RWPE1 (cell line): ENCODE measurements around the gene ICOSLG.

ENCODE experiments used
- CTCF ChIA-PET: fragments of 350-600 bp; sonication (Branson Sonifier 250); formaldehyde crosslinking; extraction: SDS; loops from one replicate; lab custom pipeline; 2021; lab: Yijun Ruan, JAX
- POLR2A ChIA-PET: fragments of 400-600 bp; formaldehyde crosslinking; extraction: SDS; loops from one replicate; lab custom pipeline; 2020; ENCODE audit warnings: antibody characterized with exemption; ENCODE audit not compliant: low non-redundant PET; lab: Yijun Ruan, JAX
- DNase-seq: peaks from one replicate; pipeline ENCODE4 v3.0.0; 2012; ENCODE audit warnings: low spot score
- H3K27ac ChIP-seq: fragments of 450-650 bp; 2 replicates; pipeline ENCODE4 v1.5.1; 2017
- CTCF ChIP-seq: fragments of 450-650 bp; conservative IDR thresholded peaks from 2 replicates; pipeline ENCODE4 v1.5.1; 2017; ENCODE audit warnings: low read depth, mild to moderate bottlenecking

ICOSLG gene

GRCh38 chr21:44272284-44272858, 31.6 kb upstream of the ICOSLG start:
- DNase-seq, result no peak
- no peak overlapping the region for H3K27ac ChIP-seq
- POLR2A ChIA-PET, result no interaction called here
- CTCF ChIA-PET, result no interaction called here
- TF ChIP-seq CTCF, result no peak

DNA sequence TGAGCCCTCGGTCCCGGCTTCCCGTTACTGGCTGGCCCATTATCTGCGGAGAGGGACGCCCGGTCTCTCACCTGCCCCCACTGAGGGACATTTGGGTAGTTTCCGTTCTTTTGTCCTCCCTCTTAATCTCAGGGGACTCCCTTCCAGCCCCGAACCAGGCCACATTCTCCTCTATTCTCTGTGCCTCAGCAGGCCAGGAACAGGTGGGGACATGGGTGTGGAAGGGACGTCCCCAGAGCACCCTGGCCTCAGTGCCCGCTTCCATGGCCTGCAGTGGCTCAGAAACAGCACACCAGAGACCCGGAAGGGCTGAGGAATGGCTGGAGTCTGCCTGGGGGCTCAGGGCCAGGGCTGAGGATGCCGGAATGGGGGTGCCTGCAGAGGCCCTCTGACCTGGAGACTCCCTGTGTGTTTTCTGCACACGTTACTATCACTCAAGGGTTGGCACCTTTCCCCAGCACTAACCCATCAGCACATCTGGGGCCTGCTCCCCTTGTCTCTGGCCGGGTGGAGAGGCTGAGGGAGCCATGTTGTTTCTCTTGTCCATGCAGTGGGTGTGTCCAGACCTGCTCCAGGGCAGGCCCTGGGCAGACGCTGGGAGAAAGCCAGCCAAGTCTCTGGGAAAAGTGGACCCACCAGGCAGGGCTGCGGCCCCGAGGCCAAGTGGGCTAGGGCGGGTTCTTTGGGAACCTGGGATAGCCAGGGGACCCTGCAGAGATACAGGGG, 31.0 kb upstream of the ICOSLG start:
- ChIA-PET CTCF (no interaction called here), POLR2A (no interaction called here)
- DNase-seq, result no peak
- no peak for TF ChIP-seq CTCF
- no peak overlapping the region for H3K27ac ChIP-seq

DNA sequence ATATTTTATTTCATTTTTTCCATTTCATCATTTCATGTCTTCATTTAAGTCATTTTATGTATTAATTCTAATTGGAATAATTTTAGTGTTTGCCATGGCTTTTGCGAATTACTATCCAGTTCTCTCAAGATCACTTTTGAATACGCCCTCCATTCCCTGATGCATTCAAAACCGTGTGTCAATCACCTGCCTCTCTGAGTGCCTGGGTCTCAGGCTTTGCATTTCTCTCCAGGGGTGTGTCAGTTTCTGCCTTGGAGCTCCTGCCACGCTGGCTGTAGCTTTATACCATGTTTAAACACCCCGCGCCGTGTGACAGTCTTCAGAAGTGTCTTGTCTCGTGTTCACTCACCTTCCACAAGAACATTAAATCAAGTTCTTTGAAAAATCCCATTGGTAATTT, 28.3 kb upstream of the ICOSLG start:
- POLR2A ChIA-PET, result no interaction called here

DNA sequence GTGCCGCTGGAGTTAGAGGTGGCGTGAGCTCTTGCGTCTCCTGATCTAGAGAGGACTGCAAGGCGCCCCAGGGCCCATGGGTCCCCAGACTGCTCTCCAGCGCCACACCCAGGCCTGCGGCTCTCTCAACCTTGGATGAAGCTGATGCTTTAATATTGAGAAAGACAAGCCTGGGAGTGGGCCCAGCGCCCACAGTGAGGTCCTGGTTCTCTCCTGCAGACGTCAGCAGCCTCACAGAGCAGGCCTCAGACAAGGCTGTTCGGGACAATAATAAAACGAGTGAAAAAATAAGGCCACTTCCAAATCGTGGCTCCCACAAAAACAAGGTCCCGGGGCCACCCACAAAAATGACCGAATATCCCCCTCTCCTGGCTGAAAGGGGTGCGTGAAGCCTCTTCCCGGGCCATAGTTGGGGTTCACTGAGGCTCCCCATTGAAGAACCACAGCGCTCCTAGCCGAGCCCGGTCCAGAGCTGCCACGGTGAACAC, 27.0 kb upstream of the ICOSLG start:
- ChIA-PET POLR2A (no interaction called here), CTCF (interaction anchor here (0.6 to 1.2 kb wide), 2 partner anchors 9 to 31 kb away, joined by 4 to 5 read pairs; no protein-coding TSS in a partner anchor)
- 0 out of 2 replicates have a peak, but pooled peaks have one; percentile 8 for TF ChIP-seq CTCF
- H3K27ac ChIP-seq, result no peak overlapping the region
- DNase-seq, result no peak

More for the DNA sequence above, 28.3 kb upstream of the ICOSLG start:
- no peak for TF ChIP-seq CTCF
- H3K27ac ChIP-seq, result no peak overlapping the region
- no peak for DNase-seq
- CTCF ChIA-PET, result no interaction called here

DNA sequence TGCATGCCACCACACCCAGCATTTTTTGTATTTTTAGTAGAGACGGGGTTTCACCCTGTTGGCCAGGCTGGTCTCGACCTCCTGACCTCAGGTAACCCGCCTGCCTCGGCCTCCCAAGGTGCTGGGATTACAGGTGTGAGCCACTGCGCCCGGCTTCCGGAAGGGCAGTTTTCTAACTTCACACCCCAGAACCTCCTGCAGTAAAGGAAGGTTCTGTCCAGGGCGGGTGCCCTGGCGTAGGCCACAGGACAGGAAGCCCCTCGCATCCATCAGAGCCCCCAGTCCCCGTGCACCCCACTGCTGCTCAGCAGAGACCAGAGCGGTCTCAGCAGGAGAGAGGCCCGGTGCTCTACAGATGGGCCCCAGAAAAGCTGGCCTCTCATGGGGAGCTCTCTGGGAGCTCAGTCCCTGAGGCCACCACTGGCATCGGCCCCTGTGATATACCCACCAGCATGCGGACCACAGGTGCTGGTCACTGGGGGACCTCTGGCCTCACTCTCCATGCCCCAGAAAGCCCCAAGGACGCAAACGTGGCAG, 25.1 kb upstream of the ICOSLG start:
- POLR2A ChIA-PET, result no interaction called here
- DNase-seq, result no peak
- CTCF ChIA-PET, result interaction anchor here (0.7 kb wide), 1 partner anchor 31 kb away, joined by 4 read pairs; no protein-coding TSS in a partner anchor
- no peak for TF ChIP-seq CTCF
- no peak overlapping the region for H3K27ac ChIP-seq

GRCh38 chr21:44263768-44264167, 23.0 kb upstream of the ICOSLG start:
- POLR2A ChIA-PET, result interaction anchor here (0.7 kb wide), 1 partner anchor 24 kb away, joined by 3 read pairs; no protein-coding TSS in a partner anchor
- DNase-seq, result no peak
- TF ChIP-seq CTCF, result no peak
- CTCF ChIA-PET, result interaction anchor here (0.8 kb wide), 1 partner anchor 34 kb away, joined by 6 read pairs; no protein-coding TSS in a partner anchor
- no peak overlapping the region for H3K27ac ChIP-seq
